ENCODE results near the gene TLR2. TPM values are rescaled to one million over a fixed set of nuclear protein-coding genes. Genes with fewer than 3 reads are reported as not detected.

Gene TLR2
- total and polyA plus RNA-seq, 2 experiments from 2014 or later: 0.63 to 1.2 TPM

DNA sequence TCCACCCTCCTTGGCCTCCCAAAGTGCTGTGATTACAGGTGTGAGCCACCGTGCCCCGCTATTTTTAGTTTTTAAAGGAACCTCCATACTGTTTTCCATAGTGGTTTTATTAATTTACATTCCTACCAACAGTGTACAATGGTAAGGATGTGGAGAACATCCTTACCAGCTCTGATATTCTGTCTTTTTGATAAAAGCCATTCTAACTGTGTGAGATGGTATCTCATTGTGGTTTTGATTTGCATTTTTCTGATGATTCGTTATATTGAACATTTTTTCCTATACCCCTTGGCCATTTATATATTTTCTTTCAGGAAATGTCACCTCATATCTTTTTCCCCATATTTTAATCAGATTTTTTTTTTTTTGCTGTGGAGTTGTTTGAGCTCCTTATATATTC lies 14.2 kb upstream of the TLR2 start:
- H3K27ac Mint-ChIP-seq: no peak overlapping the region
- H3K36me3 ChIP-seq (ENCODE audit: insufficient read depth): no peaks in the 10 kb centered on the region
- H3K4me3 ChIP-seq: no peak overlapping the region
- no peaks in the 10 kb centered on the region for H3K27me3 Mint-ChIP-seq (ENCODE audit: insufficient read depth, low read depth, poor library complexity)
- H2AFZ ChIP-seq: no peak overlapping the region
- ATAC-seq: no peak
- H4K20me1 ChIP-seq (replicated peaks; ENCODE audit: insufficient read depth): no peaks in the 10 kb centered on the region
- DNase-seq (ENCODE audit: low spot score): no peak
- no peak overlapping the region for H3K27ac ChIP-seq (ENCODE audit: low read depth)
- peaks cover 4% of the 10 kb centered on the region; the same call in 2 of the 3 replicates for H3K36me3 Mint-ChIP-seq (ENCODE audit: low read depth)
- H3K4me1 Mint-ChIP-seq: no peaks in the 10 kb centered on the region
- no peaks in the 10 kb centered on the region for H3K27me3 ChIP-seq (ENCODE audit: insufficient read depth)
- no peaks in the 10 kb centered on the region; the same call in 1 of the 2 replicates for H3K9me2 ChIP-seq (ENCODE audit: insufficient read depth)
- no peaks in the 10 kb centered on the region for H3K4me1 ChIP-seq (ENCODE audit: insufficient read depth)
- TF ChIP-seq, protein P1, sequence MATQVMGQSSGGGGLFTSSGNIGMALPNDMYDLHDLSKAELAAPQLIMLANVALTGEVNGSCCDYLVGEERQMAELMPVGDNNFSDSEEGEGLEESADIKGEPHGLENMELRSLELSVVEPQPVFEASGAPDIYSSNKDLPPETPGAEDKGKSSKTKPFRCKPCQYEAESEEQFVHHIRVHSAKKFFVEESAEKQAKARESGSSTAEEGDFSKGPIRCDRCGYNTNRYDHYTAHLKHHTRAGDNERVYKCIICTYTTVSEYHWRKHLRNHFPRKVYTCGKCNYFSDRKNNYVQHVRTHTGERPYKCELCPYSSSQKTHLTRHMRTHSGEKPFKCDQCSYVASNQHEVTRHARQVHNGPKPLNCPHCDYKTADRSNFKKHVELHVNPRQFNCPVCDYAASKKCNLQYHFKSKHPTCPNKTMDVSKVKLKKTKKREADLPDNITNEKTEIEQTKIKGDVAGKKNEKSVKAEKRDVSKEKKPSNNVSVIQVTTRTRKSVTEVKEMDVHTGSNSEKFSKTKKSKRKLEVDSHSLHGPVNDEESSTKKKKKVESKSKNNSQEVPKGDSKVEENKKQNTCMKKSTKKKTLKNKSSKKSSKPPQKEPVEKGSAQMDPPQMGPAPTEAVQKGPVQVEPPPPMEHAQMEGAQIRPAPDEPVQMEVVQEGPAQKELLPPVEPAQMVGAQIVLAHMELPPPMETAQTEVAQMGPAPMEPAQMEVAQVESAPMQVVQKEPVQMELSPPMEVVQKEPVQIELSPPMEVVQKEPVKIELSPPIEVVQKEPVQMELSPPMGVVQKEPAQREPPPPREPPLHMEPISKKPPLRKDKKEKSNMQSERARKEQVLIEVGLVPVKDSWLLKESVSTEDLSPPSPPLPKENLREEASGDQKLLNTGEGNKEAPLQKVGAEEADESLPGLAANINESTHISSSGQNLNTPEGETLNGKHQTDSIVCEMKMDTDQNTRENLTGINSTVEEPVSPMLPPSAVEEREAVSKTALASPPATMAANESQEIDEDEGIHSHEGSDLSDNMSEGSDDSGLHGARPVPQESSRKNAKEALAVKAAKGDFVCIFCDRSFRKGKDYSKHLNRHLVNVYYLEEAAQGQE (IDR thresholded peaks at IDR 0.05; ENCODE audit: unreplicated experiment): no peak
- TF ChIP-seq POLR2AphosphoS5 (IDR thresholded peaks at IDR 0.05; ENCODE audit: low read depth) (no peak), ZNF331 (CRISPR knock-in tag; IDR thresholded peaks at IDR 0.05; ENCODE audit: low read depth) (no peak), NANOG (IDR thresholded peaks at IDR 0.05; ENCODE audit: borderline replicate concordance) (no peak), CREB1 (CRISPR knock-in tag; IDR thresholded peaks at IDR 0.05; ENCODE audit: low read depth) (no peak), ZNF114 (CRISPR knock-in tag; IDR thresholded peaks at IDR 0.05) (no peak), JUNB (IDR thresholded peaks at IDR 0.05; ENCODE audit: unreplicated experiment) (no peak), STAT1 (IDR thresholded peaks at IDR 0.05; ENCODE audit: unreplicated experiment) (no peak), EZH2 (IDR thresholded peaks at IDR 0.05; ENCODE audit: low read depth, unreplicated experiment) (no peak), EZH2phosphoT487 (IDR thresholded peaks at IDR 0.05; ENCODE audit: unreplicated experiment) (no peak)
- TF ChIP-seq, protein P2, sequence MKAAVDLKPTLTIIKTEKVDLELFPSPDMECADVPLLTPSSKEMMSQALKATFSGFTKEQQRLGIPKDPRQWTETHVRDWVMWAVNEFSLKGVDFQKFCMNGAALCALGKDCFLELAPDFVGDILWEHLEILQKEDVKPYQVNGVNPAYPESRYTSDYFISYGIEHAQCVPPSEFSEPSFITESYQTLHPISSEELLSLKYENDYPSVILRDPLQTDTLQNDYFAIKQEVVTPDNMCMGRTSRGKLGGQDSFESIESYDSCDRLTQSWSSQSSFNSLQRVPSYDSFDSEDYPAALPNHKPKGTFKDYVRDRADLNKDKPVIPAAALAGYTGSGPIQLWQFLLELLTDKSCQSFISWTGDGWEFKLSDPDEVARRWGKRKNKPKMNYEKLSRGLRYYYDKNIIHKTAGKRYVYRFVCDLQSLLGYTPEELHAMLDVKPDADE (IDR thresholded peaks at IDR 0.05): no peak
- TF ChIP-seq, protein P3, sequence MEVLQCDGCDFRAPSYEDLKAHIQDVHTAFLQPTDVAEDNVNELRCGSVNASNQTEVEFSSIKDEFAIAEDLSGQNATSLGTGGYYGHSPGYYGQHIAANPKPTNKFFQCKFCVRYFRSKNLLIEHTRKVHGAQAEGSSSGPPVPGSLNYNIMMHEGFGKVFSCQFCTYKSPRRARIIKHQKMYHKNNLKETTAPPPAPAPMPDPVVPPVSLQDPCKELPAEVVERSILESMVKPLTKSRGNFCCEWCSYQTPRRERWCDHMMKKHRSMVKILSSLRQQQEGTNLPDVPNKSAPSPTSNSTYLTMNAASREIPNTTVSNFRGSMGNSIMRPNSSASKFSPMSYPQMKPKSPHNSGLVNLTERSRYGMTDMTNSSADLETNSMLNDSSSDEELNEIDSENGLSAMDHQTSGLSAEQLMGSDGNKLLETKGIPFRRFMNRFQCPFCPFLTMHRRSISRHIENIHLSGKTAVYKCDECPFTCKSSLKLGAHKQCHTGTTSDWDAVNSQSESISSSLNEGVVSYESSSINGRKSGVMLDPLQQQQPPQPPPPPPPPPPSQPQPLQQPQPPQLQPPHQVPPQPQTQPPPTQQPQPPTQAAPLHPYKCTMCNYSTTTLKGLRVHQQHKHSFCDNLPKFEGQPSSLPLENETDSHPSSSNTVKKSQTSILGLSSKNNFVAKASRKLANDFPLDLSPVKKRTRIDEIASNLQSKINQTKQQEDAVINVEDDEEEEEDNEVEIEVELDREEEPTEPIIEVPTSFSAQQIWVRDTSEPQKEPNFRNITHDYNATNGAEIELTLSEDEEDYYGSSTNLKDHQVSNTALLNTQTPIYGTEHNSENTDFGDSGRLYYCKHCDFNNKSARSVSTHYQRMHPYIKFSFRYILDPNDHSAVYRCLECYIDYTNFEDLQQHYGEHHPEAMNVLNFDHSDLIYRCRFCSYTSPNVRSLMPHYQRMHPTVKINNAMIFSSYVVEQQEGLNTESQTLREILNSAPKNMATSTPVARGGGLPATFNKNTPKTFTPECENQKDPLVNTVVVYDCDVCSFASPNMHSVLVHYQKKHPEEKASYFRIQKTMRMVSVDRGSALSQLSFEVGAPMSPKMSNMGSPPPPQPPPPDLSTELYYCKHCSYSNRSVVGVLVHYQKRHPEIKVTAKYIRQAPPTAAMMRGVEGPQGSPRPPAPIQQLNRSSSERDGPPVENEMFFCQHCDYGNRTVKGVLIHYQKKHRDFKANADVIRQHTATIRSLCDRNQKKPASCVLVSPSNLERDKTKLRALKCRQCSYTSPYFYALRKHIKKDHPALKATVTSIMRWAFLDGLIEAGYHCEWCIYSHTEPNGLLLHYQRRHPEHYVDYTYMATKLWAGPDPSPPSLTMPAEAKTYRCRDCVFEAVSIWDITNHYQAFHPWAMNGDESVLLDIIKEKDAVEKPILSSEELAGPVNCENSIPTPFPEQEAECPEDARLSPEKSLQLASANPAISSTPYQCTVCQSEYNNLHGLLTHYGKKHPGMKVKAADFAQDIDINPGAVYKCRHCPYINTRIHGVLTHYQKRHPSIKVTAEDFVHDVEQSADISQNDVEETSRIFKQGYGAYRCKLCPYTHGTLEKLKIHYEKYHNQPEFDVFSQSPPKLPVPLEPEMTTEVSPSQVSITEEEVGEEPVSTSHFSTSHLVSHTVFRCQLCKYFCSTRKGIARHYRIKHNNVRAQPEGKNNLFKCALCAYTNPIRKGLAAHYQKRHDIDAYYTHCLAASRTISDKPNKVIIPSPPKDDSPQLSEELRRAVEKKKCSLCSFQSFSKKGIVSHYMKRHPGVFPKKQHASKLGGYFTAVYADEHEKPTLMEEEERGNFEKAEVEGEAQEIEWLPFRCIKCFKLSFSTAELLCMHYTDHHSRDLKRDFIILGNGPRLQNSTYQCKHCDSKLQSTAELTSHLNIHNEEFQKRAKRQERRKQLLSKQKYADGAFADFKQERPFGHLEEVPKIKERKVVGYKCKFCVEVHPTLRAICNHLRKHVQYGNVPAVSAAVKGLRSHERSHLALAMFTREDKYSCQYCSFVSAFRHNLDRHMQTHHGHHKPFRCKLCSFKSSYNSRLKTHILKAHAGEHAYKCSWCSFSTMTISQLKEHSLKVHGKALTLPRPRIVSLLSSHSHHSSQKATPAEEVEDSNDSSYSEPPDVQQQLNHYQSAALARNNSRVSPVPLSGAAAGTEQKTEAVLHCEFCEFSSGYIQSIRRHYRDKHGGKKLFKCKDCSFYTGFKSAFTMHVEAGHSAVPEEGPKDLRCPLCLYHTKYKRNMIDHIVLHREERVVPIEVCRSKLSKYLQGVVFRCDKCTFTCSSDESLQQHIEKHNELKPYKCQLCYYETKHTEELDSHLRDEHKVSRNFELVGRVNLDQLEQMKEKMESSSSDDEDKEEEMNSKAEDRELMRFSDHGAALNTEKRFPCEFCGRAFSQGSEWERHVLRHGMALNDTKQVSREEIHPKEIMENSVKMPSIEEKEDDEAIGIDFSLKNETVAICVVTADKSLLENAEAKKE (CRISPR knock-in tag; IDR thresholded peaks at IDR 0.05): no peak
- TF ChIP-seq, protein P4, sequence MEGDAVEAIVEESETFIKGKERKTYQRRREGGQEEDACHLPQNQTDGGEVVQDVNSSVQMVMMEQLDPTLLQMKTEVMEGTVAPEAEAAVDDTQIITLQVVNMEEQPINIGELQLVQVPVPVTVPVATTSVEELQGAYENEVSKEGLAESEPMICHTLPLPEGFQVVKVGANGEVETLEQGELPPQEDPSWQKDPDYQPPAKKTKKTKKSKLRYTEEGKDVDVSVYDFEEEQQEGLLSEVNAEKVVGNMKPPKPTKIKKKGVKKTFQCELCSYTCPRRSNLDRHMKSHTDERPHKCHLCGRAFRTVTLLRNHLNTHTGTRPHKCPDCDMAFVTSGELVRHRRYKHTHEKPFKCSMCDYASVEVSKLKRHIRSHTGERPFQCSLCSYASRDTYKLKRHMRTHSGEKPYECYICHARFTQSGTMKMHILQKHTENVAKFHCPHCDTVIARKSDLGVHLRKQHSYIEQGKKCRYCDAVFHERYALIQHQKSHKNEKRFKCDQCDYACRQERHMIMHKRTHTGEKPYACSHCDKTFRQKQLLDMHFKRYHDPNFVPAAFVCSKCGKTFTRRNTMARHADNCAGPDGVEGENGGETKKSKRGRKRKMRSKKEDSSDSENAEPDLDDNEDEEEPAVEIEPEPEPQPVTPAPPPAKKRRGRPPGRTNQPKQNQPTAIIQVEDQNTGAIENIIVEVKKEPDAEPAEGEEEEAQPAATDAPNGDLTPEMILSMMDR (conservative IDR thresholded peaks at IDR 0.05; ENCODE audit: low read depth in 2 of 2): no peak
- no peaks in the 10 kb centered on the region for H3F3A ChIP-seq (replicated peaks; ENCODE audit: low read depth)
- H3K4me3 Mint-ChIP-seq: no peak overlapping the region
- no peak overlapping the region for H3K4me2 ChIP-seq
- H3K79me2 ChIP-seq (replicated peaks; ENCODE audit: insufficient read depth): no peaks in the 10 kb centered on the region
- peaks cover 7% of the 10 kb centered on the region for H3K9me3 Mint-ChIP-seq

All from GM23338 (cell line).